Measurements from ENCODE around the gene FGD4.
A peak's percentile ranks its signal among the peaks of the same experiment; 100 is the strongest.

The FGD4 gene

GRCh38 chr12:32460638-32461037 lies 61.3 kb downstream of the FGD4 start:
- no peak for DNase-seq

GRCh38 chr12:32462908-32463307 lies 63.5 kb downstream of the FGD4 start:
- DNase-seq: no peak

GRCh38 chr12:32466187-32466586 lies 66.8 kb downstream of the FGD4 start:
- no peak for DNase-seq

GRCh38 chr12:32466986-32467711 lies 67.8 kb downstream of the FGD4 start:
- DNase-seq: no peak

DNA sequence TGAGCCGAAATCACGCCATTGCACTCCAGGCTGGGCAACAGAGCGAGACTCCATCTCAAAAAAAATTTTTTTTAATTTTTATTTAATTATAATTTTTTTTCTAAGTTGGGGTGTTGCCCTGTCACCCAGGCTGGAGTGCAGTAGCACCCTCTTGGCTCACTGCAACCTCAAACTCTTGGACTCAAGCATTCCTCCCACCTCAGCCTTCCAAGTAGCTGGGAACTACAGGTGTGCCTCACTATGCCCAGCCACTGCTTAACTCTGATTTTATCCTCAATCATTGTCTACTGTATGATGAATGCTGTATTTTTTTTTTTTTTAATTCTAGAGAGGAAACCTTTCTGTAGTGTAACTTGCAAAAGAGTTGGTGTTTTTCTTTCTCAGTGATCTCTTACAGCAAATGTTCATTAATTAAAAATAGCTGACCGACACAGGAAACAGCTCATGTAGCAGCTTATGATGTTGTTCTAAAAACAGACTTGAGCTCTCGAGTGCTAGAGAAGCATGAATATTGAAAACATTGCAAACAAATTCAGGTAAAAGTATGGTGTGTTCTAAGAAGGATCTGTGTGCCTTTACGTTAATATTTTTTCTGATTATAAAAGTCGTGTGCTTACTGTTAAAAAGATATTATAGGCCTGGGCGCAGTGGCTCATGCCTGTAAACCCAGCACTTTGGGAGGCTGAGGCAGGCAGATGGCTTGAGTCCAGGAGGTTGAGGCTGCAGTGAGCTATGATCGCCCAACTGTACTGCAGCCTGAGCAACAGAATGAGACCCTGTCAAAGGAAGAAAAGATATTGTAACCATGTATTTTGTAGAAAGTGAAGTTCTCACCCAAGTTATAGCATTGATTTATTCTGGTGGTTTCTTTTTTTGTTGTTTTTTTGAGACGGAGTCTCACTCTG lies 68.9 kb downstream of the FGD4 start:
- DNase-seq: no peak

DNA sequence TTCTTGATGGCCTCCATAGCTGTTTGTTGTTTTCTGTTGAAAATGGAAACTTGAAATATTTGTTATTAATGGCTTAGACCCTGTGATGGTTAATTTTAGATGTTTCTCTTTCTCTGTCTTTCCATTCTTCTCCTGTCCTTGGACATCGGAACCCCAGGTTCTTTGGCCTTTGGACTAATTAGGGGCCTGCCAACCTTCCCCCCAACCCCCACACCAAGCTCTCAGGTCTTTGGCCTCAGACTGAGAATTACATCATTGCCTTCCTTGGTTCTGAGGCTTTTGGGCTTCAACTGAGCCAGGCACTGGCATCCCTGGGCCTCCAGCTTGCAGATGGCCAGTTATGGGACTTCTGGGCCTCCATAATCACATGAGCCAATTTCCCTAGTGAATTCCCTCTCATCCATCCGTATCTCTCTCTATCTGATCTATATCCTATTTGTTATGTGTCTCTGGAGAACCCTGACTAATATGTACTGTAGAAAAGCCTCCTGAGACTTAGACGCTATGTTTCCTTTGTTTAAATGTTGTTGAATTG lies 71.6 kb downstream of the FGD4 start:
- no peak for DNase-seq

GRCh38 chr12:32471591-32472001 lies 72.2 kb downstream of the FGD4 start:
- DNase-seq: no peak

DNA sequence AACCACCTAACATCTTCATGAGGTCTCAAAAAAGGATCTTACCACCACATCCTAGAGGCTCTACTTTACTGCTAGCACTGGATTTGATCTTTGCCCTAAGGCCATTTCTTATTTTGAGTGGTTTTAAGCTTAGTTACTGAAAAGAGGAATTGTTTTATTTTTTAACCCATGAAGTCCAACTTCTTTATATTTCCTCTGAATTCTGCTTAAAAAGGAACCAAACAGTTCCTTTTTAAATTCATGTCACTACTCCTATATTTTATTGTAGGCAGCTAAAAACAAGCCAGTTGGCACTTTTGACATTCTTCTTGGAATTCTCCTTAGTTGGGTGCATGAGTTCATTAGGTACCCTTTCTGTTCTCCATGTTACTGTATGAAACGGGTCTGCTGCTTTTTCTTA lies 76.4 kb downstream of the FGD4 start:
- no peak for DNase-seq

DNA sequence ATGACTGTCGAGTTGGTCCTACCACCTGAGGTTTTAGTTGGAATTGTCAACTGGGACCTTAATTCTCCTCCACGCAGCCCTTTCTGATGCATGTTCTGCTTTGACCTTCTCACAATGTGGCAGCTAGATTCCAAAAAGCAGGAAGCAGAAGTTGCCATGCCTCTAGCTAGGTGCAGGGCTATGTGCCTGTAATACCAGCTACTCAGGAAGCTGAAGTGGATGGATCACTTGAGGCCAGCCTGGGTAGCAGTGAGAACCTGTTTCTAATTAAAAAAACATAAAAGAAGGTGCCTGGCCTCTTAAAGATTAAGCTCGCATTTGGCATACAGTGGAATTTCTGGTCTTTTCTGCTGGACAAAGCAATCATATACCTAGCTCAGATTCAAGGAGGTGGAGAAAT lies 77.1 kb downstream of the FGD4 start:
- DNase-seq: no peak

GRCh38 chr12:32477714-32478113 lies 78.4 kb downstream of the FGD4 start:
- DNase-seq: no peak

- no peak for DNase-seq
These were observed 78.8 kb downstream of the FGD4 start for GRCh38 chr12:32478166-32478565.

GRCh38 chr12:32478858-32479725 lies 79.7 kb downstream of the FGD4 start:
- DNase-seq: no peak

GRCh38 chr12:32482226-32482625 lies 82.9 kb downstream of the FGD4 start:
- no peak for DNase-seq

GRCh38 chr12:32483499-32483898 lies 84.1 kb downstream of the FGD4 start:
- DNase-seq: peak in 1 of 2 donors; percentile 25

GRCh38 chr12:32483993-32484392 lies 84.6 kb downstream of the FGD4 start:
- no peak for DNase-seq

DNA sequence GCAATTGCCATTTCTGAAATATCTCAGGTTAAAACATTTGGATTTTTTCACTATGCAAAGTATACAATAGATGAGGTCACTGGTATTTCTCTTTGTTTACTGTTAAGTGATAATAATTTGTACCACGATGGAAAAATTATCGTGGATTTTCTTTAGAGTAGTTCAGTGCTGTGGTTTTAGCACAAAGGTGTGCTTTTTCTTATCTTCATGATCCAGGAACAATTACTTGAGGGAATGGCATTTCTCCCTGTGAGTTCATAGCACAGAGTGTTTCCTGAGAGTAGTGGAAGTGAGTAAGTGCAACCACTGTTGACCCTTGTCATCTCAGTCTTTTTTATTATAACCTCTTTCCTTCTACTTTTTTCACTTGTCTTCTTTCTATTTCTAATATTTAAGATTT lies 86.8 kb downstream of the FGD4 start:
- no peak for DNase-seq

GRCh38 chr12:32488132-32488531 lies 88.8 kb downstream of the FGD4 start:
- no peak for DNase-seq

- no peak for DNase-seq
These were observed 89.7 kb downstream of the FGD4 start for GRCh38 chr12:32489070-32489469.

- DNase-seq: no peak
These were observed 91.4 kb downstream of the FGD4 start for GRCh38 chr12:32490801-32491200.

GRCh38 chr12:32493282-32493681 lies 93.9 kb downstream of the FGD4 start:
- DNase-seq: no peak

- DNase-seq: no peak
These were observed 95.3 kb downstream of the FGD4 start for GRCh38 chr12:32494656-32495055.

DNA sequence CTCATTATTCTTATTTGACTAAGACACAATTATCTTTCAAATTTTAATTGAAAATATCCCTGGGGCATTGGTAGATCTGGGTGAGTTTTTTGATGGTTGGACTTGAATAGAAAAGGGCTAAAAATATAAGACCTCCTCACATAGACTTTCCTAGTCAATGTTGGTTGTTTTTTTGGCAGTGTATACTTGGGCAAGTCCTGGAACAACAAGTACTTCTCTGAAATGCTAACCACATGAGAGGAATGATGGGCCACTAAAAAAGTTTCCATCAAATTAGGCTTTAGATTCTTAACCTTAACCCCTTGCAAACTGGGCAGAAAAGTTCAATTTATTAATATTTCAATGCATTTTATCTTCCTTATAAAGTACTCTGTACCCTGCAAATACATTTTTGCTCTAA lies 97.6 kb downstream of the FGD4 start:
- no peak for DNase-seq

DNA sequence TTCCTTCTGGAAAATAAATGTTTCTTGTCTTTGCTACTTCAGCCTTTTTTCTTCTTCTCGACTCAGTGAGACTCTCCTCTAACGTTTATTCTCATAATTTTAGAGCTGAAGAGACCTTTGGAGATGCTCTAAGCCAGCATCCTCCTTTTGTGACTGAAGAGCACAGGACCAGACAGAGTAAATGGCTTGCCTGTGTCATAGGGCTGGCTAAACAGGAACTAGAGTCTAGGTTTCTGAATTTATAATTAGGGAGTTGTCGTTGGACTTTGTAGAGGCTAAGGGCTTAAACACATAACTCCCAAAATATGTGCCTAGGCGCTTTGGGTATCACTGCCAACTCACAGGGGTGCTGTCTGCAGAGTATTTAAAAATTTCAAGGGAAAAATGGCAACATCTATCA lies 98.5 kb downstream of the FGD4 start:
- no peak for DNase-seq

Data from CD4-positive, alpha-beta T cell treated with Interleukin-1 beta for 1 hour (primary cell).